Activated CD4-positive, alpha-beta T cell treated with anti-CD3 and anti-CD28 coated beads, Interleukin-2, amount 50 U/mL, for 24 hours (primary cell): Measurements from ENCODE around the gene CNNM2.
"Not testable (repeated sequence)": the region's sequence is repeated elsewhere in the genome, so short reads cannot be mapped to it uniquely, and the experiment has no call there.

Experiments
- DNase-seq, 2 donors: peaks; one replicate each; pipeline ENCODE4 v3.0.0-alpha.2; 2020; ENCODE audit warnings: low read depth in 1 of 2, low spot score in 1 of 2

CNNM2 gene

DNA sequence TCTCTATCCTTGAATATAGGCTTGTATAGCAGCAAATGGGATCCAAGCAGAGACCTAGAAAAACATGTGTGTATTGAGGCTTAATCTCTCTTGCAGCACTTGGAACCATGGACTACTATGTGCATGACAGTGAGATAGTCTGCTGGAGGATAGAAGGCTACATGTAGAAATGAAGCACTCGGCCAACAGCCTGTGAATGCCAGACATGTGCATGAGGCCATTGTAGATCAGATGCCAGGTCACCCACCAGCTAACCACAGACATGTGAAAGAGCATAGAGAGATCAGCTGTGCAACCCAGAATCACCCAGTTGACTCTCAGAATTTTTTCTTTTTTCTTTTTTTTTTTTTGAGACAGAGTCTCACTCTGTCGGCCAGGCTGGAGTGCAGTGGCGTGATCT is 184.1 kb downstream of the CNNM2 start:
- no peak for DNase-seq

DNA sequence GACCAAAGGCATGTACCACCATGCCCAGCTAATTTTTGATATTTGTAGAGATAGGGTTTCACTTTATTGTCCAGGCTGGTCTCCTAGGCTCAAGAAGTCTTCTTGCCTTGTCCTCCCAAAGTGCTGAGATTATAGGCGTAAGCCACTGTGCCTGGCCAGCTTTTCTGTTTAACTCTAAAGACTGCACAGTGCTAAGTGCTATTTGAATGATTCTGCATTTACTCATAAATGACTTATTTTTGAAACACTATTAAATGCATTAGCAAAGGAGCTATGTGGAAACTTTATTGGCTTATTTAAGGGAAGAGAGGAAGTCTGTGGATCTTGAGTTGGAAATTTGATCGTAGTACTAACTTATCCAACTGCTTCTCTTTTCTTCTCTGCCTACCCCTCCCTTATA is 185.9 kb downstream of the CNNM2 start:
- DNase-seq = no peak

DNA sequence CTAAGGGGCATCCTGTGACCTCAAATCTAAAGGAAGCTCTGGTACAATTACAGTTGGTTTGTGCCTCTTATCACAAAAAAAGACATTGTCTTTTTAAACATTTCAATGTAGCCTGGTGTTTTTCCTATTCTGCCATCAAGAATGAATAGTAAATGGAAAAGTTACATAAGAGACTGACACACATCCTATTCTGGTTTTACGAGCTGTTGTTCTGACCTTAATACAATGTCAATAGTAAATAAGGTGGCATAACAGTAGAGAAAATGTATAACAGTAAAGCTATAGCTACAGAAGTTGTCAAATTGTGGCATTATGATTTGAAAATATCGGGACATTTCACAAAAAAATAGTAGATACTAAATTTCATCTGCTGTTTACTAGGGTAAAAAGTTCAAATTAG is 186.6 kb downstream of the CNNM2 start:
- DNase-seq = no peak

DNA sequence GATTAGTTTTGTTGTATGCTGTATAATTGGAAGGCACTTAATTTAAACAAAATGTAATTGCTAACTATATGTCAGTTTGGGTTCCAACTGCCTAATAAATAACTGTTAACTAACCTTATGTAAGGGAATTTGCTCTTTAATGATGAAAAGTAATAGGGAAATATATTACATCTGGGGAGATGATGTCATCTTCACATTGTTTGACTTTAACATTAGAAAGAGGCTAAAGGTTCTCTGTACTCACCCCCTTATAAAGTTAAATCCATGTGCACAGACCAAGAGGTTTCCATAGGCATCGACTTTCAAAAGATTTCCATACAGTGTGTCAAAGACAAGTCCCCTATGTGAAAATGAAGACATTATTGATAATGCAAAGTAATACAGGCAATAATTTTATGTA is 187.4 kb downstream of the CNNM2 start:
- DNase-seq = no peak

DNA sequence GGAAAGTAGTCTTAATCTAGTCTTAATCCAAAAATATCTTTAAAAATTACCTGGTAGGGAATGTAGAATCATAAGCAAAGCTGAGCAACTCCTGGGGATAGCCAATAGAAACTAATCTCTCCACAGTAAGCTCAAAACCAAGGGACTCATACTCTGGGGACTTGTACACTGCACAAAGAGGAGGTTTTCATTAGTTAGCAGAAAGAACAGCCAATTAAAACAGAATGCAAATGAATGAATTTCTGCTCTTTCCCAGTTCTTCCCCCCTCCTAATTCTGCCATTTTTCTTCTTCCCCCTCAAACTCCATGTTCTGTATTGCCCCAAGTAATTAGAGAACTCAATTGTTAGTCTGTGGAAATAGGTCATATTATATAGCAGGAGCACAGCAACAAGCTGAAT is 188.4 kb downstream of the CNNM2 start:
- no peak for DNase-seq

DNA sequence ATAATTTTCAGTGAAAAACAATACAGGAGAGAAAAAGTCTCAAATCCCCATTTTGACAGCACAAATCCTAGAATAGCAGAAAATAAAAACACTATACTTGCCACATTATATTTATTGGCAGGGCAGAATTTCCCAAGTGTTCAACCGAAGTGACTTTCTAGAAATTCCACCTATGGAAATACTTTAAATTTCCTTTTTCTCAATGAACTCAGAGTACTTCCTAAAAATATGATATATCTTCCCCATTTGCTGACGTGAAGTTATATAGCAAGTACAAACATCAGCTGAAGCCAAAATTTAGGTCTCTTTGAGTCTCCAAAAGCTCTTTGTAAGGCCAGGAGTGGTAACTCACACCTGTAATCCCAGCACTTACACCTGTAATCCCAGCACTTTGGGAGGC is 191.7 kb downstream of the CNNM2 start:
- no peak for DNase-seq

DNA sequence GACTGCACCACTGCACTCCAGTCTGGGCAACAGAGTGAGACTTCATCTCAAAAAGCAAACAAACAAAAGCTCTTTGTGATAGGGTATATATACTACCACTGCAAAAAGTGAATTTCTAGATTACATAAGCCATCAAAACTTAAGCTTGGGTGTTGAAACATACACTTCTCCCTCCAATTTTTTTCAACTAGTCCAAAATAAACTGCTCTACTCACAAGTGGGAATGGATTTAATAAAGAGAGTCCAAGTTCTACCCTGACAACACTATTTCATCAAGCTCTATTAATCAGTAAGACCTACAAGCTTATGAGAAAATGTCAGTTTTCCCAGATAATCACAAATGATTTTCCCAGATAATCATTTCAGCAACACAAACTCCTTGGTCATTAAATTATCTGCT is 192.3 kb downstream of the CNNM2 start:
- no peak for DNase-seq

DNA sequence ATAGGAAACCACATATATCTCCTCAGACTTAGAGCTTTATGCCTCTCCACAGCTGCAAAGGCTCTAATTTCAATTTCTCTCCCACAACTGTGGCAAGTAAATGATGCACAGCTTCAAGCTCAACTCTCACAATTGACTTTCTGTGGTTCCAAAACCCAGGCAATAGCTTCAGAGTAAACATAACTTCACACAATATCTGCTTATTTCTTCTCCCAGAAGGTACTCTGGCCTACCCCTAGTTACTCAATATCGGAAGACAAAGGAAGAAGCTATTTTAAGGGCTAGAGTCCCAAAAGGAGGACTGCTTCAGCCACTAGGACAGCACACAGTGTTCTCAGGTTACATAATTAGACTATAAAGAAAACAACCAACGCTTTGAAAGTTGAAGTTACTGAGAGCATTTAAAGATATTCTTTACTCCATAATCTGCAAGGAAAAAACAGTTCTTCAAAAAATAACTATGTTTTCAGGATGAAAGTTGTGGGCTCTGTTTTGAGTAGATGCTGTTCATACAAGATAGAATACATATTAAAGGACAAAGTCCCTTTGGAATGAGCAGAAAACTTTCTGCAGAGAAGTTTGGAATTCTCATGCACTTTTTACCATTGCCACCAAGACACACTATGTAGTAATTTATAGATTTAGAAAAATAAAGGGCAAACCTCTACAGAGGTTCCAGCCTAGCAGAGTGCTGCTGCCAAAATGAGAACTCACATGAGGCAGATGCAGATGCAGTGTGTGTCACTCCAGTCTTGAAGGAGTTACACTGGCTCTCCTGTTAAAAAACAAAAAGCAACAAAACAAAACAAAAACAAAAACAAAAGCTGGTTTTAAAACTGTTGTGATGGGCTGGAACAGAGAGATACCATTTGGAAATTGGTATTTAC is 193.2 kb downstream of the CNNM2 start:
- no peak for DNase-seq

DNA sequence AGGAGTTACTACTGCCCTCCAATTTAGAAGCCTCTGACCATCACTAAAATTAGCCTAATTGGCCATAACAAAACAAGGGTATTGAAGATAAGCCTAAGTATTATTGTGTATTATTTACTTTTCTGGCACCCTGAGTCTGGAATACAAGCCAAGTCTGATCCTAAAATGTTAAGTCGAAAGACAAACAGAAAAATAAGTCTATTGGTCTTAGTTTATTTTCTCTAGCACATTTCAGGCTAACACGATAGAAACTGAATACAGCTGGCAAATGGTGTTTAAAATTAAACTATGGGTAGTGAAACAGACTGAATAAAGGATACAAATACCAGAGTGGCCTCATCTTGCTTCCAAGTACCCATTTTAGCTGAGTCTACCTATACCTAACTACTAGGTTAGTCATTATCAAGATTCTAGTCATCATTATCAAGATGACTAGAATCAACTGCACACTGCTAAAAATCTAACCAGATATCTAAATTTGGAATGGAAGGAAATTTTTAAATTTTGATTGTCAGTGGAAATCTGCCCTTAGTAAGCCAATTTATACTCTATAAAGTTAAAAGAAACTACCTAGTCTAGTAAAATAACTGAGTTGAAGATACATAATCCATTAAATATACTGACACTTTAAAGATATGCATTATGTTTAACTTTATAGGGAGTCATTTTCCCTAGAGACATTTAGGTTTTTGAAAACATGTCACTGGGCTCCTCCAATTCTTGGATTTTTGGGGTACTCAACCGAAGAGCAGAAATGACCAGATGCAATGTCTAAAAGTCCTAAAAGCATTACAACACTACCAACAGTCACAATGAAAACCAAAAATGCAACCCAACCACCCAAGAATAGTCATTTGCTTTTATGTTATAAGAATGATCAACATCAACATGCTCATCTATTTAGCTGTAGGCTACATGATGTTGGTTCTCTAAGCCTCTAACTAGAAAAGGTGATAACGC is 194.1 kb downstream of the CNNM2 start:
- DNase-seq = no peak

DNA sequence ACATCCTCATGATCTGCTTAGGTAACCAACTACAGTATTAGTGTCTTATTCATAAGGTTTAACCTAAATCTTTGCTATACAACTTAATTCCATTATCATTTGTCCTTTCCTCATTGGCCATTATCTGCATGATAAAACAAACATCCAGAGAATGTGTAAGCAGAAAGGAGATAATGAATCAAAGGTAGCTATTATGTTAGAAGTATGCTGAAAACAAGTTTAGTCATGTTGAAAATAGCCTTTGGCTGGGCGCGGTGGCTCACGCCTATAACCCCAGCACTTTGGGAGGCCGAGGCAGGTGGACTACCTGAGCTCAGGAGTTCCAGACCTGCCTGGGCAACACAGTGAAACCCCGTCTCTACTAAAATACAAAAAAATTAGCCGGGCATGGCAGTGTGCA is 196.8 kb downstream of the CNNM2 start:
- DNase-seq = no peak

DNA sequence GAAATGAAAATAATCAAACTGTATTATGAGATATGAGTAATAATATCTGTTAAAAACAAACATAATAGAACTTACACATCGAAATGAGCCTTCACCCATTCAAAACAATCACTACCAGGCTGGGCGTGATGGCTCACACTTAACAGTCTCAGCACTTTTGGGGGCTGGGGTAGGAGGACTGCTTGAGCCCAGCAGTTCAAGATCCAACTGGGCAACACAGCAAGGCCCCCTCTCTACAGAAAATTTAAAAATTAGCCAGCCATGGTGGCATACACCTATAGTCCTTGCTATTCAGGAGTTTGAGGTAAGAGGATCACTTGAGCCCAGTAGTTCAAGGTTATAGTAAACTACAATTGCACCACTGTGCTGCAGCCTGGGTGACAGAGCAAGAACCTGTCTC is 199.2 kb downstream of the CNNM2 start:
- no peak for DNase-seq

DNA sequence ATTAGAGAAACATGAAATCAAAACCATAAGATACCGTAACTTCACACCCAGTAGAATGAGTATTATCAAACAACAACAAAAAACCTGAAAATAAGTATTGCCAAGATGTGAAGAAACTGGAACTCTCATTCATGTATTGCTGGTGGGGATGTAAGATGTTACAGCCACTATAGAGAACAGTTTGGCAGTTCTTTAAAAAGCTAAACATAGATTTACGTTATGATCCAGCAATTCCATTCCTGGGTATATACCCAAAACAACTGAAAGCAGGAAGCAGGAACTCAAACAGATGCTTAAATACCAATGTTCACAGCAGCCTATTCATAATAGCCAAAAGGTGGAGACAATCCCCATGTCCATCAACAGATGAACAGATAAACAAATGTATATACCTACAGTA is 202.5 kb downstream of the CNNM2 start:
- no peak for DNase-seq

DNA sequence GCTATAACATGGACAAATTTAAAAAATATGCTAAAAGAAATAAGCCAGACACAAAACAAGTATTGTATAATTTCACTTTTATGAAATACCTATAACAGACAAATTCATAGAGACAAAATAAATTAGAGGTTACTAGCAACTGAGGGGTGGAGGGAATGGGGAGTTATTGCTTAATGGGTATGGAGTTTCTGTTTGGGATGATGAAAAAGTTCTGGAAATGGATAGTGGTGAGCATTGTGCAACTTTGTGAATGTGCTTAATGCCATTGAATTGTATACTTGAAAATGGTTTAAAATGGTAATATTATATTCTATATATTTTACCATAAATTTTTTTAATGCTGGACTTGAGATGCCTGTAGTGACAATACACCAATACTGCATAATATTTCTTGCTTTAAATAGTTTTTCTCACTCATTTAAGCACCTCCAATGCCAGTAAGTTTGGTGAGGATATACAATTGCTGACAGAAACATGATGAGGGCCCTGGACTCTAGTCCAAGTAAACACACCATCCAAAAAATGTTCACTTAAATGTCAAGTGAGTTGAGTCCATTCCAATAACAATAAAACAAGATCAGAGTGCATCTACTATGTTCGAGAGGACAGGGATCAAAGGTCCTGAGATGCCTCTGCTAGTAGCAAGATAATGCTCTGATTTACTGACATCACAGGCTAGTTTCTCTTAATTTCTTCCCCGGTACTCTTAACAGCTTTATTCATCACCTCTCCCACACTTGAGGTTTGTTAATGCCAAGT is 203.1 kb downstream of the CNNM2 start:
- DNase-seq = no peak

DNA sequence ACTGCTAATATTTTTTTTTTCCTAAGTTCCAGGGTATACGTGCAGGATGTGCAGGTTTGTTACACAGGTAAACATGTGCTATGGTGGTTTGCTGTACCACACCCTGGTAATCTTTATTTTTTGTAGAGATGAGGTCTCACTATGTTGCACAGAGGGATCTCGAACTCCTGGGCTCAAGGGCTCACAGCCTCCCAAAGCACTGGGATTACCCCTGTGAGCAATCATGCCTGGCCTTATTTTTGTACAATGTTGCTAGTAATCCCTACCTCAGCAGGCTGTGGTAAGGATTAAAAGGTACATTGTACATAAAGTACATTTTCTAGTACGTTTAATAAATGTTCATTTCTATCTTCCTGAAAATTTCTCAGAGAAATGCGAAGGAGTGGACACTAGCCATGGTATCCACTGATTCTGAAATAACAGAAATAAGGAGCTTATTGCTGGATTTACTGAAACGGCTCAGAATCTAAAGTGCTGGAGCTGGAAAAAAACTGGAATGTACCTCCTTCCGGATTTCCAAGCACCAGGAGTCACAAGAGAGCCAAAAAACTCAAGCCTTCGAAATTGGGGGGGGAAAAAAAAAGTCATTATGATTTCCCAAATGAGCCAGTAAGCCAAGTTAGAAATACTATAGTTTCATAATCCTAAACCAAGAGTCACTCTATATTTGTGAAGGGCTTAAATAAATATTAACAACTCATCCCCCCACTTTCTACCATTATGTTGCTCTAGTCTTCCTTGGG is 205.4 kb downstream of the CNNM2 start:
- no peak for DNase-seq

DNA sequence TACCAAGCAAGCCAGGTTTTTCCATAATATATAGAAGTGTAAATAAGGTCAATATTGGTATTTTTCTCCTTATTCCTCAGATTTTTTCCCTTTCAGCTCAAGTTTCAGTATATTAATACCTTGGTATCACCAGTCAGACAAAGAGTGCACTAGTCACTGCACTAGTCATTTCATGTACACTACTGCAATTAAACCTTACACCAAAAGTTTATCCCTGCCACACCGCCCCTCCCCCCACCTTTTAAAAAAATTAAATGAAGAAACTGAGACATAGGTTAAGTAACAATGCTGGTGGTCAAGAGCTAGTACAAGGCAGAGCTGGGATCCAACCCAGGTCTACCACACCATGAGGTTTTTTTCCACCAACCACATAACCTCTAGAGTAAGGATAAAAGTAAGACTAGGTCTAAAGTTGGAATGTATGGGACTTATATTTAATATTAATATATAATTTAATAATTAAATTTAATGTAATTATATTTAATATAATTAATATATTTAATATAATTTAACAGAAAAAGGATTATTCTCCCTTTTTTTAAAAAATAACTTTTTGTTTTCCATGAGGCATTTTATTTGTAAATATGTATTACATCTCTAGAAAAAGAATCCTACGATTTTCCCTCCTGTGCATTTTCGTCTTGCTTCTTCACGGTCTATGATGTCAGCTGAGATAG is 206.5 kb downstream of the CNNM2 start:
- DNase-seq = no peak

DNA sequence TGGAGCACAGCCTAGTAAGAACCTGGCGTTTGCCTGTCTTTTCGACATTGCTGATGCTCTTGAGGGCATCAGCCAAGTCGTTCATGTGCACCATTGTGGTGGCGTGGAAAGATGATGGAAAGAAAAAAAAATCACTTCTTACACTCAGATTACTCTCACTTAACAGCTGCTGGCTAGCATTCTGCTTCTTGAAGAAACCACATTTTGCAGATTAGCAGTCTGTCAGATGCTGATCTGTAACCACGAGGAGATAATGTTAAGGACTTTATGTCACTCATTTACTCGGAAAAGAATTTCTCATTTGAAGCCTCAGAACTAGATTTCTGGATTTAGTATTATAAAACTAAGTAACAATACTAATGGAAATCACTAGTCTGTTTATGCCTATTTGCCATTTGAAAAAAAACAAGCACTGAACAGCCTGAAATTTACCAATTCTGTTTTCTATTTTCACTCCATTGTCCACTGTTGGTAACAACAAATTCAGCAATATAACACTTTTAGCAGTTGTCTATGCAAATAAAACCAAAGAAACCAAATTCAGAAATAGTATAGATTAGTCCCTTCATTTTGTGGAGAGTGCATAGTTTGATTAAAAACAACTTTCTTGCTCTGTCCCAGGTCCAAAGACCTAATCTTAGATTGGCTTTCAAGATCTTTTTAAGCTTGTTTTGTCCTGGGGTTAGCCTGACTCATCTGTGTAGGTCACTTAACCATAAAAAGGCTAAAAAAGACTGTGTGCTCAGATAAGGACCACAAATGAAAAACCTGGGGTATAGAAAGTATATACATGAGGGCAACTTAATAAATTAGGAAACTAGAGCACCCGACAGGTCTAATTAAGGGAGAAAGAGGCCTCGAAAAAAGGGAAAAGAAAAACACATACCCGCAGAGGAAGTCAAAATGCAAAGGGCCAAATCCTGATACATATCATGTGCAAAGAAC is 207.5 kb downstream of the CNNM2 start:
- DNase-seq = no peak

DNA sequence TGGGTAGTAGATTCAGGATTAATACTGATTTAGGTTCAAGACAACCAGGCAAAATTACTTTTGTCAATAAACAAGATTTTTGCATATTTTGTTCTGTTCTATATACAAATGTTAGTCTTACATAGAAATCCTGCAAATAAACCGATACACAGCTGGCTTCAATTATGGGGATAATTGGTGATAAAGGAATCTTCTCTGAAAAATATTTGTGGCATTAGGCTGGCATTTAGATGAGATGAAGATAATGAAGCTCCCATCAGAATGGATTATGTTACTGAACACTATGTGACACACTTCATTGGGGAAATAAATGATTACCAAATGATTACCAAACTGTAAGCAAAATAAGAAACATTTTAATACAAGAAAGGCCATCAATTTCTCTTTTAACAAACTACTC is 209.1 kb downstream of the CNNM2 start:
- no peak for DNase-seq

DNA sequence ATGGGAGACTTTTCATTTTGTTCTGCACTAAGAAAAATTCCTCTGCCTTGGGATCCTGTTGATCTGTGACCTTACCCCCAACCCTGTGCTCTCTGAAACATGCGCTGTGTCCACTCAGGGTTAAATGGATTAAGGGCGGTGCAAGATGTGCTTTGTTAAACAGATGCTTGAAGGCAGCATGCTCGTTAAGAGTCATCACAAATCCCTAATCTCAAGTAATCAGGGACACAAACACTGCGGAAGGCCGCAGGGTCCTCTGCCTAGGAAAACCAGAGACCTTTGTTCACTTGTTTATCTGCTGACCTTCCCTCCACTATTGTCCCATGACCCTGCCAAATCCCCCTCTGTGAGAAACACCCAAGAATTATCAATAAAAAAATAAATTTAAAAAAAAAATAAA is 212.1 kb downstream of the CNNM2 start:
- DNase-seq = not testable (repeated sequence)

DNA sequence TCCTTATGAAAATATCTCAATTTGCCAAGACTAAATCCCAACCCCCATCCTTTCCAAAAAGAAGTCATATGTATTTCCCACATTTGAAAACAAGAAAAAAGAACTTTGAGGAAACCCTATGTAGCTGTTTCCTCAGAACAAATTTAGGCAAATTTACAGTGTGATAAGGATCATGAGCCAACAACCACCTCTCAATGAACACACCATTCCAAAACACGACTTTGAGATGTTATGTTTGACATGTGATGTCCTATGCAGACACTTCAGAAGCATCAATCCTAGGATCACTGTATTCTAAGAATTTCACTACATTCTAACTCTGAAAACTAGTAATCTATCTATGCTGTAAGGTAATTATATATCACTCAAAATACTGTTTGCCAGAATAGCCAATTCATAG is 212.8 kb downstream of the CNNM2 start:
- DNase-seq = no peak
